ENCODE results near the gene KCNN3.

DNA sequence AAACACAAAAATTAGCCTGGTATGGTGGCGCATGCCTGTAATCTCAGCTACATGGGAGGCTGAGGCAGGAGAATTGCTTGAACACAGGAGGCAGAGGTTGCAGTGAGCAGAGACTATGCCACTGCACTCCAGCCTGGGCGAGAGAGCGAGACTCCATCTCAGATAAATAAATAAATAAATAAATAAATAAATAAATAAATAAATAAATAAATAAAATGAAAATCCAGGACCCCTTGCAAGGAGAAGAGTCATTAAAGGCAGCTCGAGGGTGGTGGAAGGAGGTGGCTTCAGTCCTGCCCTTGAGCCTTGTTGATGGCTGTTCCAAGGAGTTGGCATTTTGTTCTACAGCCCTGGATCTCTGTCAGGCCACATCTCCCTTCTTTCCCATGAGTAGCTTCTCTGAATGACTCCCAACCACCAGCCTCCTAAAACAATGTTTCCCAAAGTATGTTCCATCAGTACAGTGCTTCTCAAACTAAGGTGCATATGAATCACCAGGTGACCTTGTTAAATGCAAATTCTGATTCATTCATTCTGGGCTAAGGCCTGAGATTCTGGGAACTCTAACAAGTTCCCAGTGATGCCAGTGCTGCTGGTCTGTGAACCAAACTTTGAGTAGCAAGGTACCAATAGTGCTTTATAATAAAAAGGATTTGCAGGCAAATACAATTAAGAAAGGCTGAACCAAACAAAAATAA is 99.0 kb downstream of the KCNN3 start:
- TF ChIP-seq, protein P1, sequence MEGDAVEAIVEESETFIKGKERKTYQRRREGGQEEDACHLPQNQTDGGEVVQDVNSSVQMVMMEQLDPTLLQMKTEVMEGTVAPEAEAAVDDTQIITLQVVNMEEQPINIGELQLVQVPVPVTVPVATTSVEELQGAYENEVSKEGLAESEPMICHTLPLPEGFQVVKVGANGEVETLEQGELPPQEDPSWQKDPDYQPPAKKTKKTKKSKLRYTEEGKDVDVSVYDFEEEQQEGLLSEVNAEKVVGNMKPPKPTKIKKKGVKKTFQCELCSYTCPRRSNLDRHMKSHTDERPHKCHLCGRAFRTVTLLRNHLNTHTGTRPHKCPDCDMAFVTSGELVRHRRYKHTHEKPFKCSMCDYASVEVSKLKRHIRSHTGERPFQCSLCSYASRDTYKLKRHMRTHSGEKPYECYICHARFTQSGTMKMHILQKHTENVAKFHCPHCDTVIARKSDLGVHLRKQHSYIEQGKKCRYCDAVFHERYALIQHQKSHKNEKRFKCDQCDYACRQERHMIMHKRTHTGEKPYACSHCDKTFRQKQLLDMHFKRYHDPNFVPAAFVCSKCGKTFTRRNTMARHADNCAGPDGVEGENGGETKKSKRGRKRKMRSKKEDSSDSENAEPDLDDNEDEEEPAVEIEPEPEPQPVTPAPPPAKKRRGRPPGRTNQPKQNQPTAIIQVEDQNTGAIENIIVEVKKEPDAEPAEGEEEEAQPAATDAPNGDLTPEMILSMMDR (IDR thresholded peaks at IDR 0.05; ENCODE audit: low read depth, low read length), result no peak
- TF ChIP-seq POLR2A (IDR thresholded peaks at IDR 0.05; ENCODE audit: extremely low read depth, insufficient read length), result no peak
- TF ChIP-seq, protein P2, sequence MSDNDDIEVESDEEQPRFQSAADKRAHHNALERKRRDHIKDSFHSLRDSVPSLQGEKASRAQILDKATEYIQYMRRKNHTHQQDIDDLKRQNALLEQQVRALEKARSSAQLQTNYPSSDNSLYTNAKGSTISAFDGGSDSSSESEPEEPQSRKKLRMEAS (IDR thresholded peaks at IDR 0.05; ENCODE audit: low read depth, low read length), result no peak
- no peak for TF ChIP-seq MYC (IDR thresholded peaks at IDR 0.05; ENCODE audit: low read depth, low read length)
